GM23338 (cell line): ENCODE data around the gene SLC25A24. TPM values are rescaled to one million over a fixed set of nuclear protein-coding genes. Genes with fewer than 3 reads are reported as not detected.

Experiments used
- ATAC-seq: fragments of 200-7000 bp; cut with Tn5 transposase; 3 replicates; pipeline ENCODE4 v1.9.1; 2020
- DNase-seq: peaks from one replicate; pipeline ENCODE4 v3.0.0-alpha.2; 2015; ENCODE audit warnings: low spot score
- H2AFZ ChIP-seq: fragments of 200-600 bp; sonication (generic); 2 replicates; pipeline ENCODE4 v1.8.0; 2016; ENCODE audit warnings: antibody characterized with exemption, mild to moderate bottlenecking, moderate library complexity
- H3F3A ChIP-seq: fragments of 200-600 bp; sonication (generic); replicated peaks from 2 replicates; pipeline ENCODE4 v1.8.0; 2017; ENCODE audit warnings: antibody characterized with exemption, mixed run types, low read depth
- H3K27ac ChIP-seq: fragments of 200-600 bp; sonication (generic); 2 replicates; pipeline ENCODE4 v1.6.1; 2016; ENCODE audit warnings: low read depth
- H3K27me3 ChIP-seq: fragments of 200-600 bp; sonication (generic); 2 replicates; pipeline ENCODE4 v1.8.0; 2016; ENCODE audit warnings: mild to moderate bottlenecking, mixed run types, moderate library complexity; ENCODE audit not compliant: insufficient read depth
- H3K36me3 ChIP-seq: fragments of 200-600 bp; sonication (generic); 2 replicates; pipeline ENCODE4 v1.8.0; 2016; ENCODE audit warnings: mild to moderate bottlenecking; ENCODE audit not compliant: insufficient read depth
- H3K4me1 ChIP-seq: fragments of 200-600 bp; sonication (generic); 2 replicates; pipeline ENCODE4 v1.8.0; 2016; ENCODE audit warnings: mild to moderate bottlenecking, moderate library complexity; ENCODE audit not compliant: insufficient read depth
- H3K4me2 ChIP-seq: fragments of 200-600 bp; sonication (generic); 2 replicates; pipeline ENCODE4 v1.7.1; 2017; ENCODE audit warnings: mixed run types
- H3K4me3 ChIP-seq: fragments of 200-600 bp; sonication (generic); 2 replicates; pipeline ENCODE4 v1.6.1; 2016; ENCODE audit warnings: mixed run types
- H3K79me2 ChIP-seq: fragments of 200-600 bp; sonication (generic); replicated peaks from 2 replicates; pipeline ENCODE4 v1.8.0; 2017; ENCODE audit warnings: mild to moderate bottlenecking; ENCODE audit not compliant: insufficient read depth
- H3K9me2 ChIP-seq: fragments of 200-600 bp; sonication (generic); 2 replicates; pipeline ENCODE4 v1.8.0; 2017; ENCODE audit not compliant: insufficient read depth
- H4K20me1 ChIP-seq: fragments of 200-600 bp; sonication (generic); replicated peaks from 2 replicates; pipeline ENCODE4 v1.8.0; 2017; ENCODE audit warnings: mild to moderate bottlenecking; ENCODE audit not compliant: insufficient read depth
- H3K27ac Mint-ChIP-seq: 2 replicates; pipeline ENCODE4 v1.8.0; 2020; ENCODE audit warnings: inconsistent platforms, mild to moderate bottlenecking, moderate library complexity, mixed read lengths
- H3K27me3 Mint-ChIP-seq: 3 replicates; pipeline ENCODE4 v1.8.0; 2022; ENCODE audit warnings: low read depth, mild to moderate bottlenecking, moderate library complexity, mixed read lengths, inconsistent platforms; ENCODE audit not compliant: insufficient read depth, poor library complexity
- H3K36me3 Mint-ChIP-seq: 3 replicates; pipeline ENCODE4 v1.8.0; 2021; ENCODE audit warnings: low read depth, mild to moderate bottlenecking, inconsistent platforms, moderate library complexity, mixed read lengths
- H3K4me1 Mint-ChIP-seq: 3 replicates; pipeline ENCODE4 v1.8.0; 2020; ENCODE audit warnings: mild to moderate bottlenecking, inconsistent platforms, mixed read lengths
- H3K4me3 Mint-ChIP-seq: 3 replicates; pipeline ENCODE4 v1.8.0; 2021; ENCODE audit warnings: moderate library complexity, mild to moderate bottlenecking, inconsistent platforms, mixed read lengths
- H3K9me3 Mint-ChIP-seq: 3 replicates; pipeline ENCODE4 v1.8.0; 2020; ENCODE audit warnings: moderate library complexity, mild to moderate bottlenecking, inconsistent platforms, mixed read lengths
- CREB1 ChIP-seq: fragments of 250-450 bp; sonication (Bioruptor Pico); IDR thresholded peaks from 2 replicates; pipeline ENCODE4 v1.5.0; 2020; ENCODE audit warnings: low read depth, mild to moderate bottlenecking, moderate library complexity
- EZH2phosphoT487 ChIP-seq: fragments of 200-600 bp; sonication (generic); IDR thresholded peaks from one replicate; pipeline ENCODE4 v1.8.1; 2018; ENCODE audit warnings: antibody characterized with exemption; ENCODE audit not compliant: unreplicated experiment
- JUNB ChIP-seq: IDR thresholded peaks from one replicate; pipeline ENCODE4 v1.6.1; 2016; ENCODE audit warnings: antibody characterized with exemption; ENCODE audit not compliant: unreplicated experiment
- POLR2AphosphoS5 ChIP-seq: IDR thresholded peaks from 2 replicates; pipeline ENCODE4 v1.6.1; 2016; ENCODE audit warnings: antibody characterized with exemption, low read depth
- ZNF114 ChIP-seq: fragments of 250-450 bp; sonication (Bioruptor Pico); IDR thresholded peaks from 2 replicates; pipeline ENCODE4 v1.5.0; 2020; ENCODE audit warnings: mild to moderate bottlenecking, moderate library complexity
- ZNF331 ChIP-seq: fragments of 250-450 bp; sonication (Bioruptor Pico); IDR thresholded peaks from 2 replicates; pipeline ENCODE4 v1.5.0; 2020; ENCODE audit warnings: low read depth, mild to moderate bottlenecking, moderate library complexity
- polyA plus RNA-seq: library from polyadenylated mRNA; unstranded; fragments of >200 nt; fragmentation: Nextera tagmentation; extraction: Ambion mirVana; gene quantifications from 2 replicates; pipeline ENCODE4 v1.2.1, GENCODE V29; 2016
- total RNA-seq: library from RNA; depleted of rRNA; stranded (reverse); fragments of >200 nt; shearing (Covaris generic); gene quantifications from 2 replicates; pipeline ENCODE4 v1.2.3, GENCODE V29; 2014
- TF ChIP-seq, protein P1 (sequence below): IDR thresholded peaks from one replicate; pipeline ENCODE4 v1.6.1; 2018; ENCODE audit warnings: antibody characterized with exemption; ENCODE audit not compliant: unreplicated experiment
- TF ChIP-seq, protein P2 (sequence below), 2 experiments: fragments of 200-600 bp in 1 of 2; sonication (generic) in 1 of 2; conservative IDR thresholded peaks; 2 replicates each; pipeline versions ENCODE4 v1.5.1 to v1.6.1; 2016 to 2017; ENCODE audit warnings: antibody characterized with exemption in 2 of 2, low read depth in 2 of 2, mild to moderate bottlenecking in 2 of 2, moderate library complexity in 1 of 2
- TF ChIP-seq, protein P3 (sequence below): IDR thresholded peaks from 2 replicates; pipeline ENCODE4 v1.6.1; 2016; ENCODE audit warnings: antibody characterized with exemption
- TF ChIP-seq, protein P4 (sequence below): fragments of 250-450 bp; sonication (Bioruptor Pico); IDR thresholded peaks from 2 replicates; pipeline ENCODE4 v1.5.0; 2020; ENCODE audit warnings: mild to moderate bottlenecking, moderate library complexity

The SLC25A24 gene
- total and polyA plus RNA-seq, 2 experiments from 2014 or later = 17.4 to 46.0 TPM

DNA sequence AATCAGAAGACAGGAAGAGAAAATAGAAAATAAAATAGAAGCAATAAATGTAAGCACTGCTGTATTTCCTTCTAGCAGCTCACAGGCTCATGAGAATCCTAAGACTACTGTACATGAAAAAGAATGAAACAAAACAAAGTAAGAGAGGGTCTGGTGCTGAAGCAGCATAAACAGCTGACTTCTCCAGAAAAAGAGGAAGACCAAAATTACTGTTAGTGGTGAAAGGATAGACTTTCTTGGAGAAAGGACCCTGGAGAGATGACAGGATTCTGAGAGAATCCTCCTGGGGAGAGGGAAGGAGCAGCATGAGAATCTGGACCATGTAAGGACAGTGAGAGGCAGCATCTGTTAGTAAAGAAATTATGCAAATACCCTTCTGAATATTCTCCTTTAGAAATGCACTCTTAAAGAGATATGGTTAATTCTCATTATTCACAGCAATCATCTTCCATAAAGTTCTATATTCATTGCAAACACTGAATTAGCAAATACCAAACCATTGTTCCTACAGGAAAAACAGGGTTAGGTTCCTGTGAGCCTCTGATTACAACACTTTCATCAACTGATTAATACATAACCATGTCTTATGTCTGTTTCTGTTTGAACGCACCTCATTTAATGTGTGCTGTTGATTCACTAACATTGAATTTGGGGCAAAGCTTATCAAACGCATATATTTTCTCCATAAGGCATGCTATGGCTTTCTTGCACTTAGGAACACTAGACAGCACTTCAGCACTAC is 17.0 kb downstream of the SLC25A24 start:
- Histone ChIP-seq H3K79me2 (peaks cover 34% of the 10 kb centered on the region), H3F3A (no peaks in the 10 kb centered on the region)

More for the DNA sequence above, 17.0 kb downstream of the SLC25A24 start:
- Histone ChIP-seq H3K27ac (no peak overlapping the region), H4K20me1 (no peaks in the 10 kb centered on the region), H3K4me1 (no peaks in the 10 kb centered on the region), H3K4me3 (no peak overlapping the region), H3K9me2 (no peaks in the 10 kb centered on the region), H3K4me2 (no peak overlapping the region), H3K36me3 (peaks cover 7% of the 10 kb centered on the region; the same call in 1 of the 2 replicates), H3K27me3 (no peaks in the 10 kb centered on the region), H2AFZ (no peak overlapping the region)
- DNase-seq (no peak), ATAC-seq (no peak)
- no peak for TF ChIP-seq ZNF114 (CRISPR knock-in tag)
- TF ChIP-seq ZNF331 (CRISPR knock-in tag) = no peak
- TF ChIP-seq, protein P1, sequence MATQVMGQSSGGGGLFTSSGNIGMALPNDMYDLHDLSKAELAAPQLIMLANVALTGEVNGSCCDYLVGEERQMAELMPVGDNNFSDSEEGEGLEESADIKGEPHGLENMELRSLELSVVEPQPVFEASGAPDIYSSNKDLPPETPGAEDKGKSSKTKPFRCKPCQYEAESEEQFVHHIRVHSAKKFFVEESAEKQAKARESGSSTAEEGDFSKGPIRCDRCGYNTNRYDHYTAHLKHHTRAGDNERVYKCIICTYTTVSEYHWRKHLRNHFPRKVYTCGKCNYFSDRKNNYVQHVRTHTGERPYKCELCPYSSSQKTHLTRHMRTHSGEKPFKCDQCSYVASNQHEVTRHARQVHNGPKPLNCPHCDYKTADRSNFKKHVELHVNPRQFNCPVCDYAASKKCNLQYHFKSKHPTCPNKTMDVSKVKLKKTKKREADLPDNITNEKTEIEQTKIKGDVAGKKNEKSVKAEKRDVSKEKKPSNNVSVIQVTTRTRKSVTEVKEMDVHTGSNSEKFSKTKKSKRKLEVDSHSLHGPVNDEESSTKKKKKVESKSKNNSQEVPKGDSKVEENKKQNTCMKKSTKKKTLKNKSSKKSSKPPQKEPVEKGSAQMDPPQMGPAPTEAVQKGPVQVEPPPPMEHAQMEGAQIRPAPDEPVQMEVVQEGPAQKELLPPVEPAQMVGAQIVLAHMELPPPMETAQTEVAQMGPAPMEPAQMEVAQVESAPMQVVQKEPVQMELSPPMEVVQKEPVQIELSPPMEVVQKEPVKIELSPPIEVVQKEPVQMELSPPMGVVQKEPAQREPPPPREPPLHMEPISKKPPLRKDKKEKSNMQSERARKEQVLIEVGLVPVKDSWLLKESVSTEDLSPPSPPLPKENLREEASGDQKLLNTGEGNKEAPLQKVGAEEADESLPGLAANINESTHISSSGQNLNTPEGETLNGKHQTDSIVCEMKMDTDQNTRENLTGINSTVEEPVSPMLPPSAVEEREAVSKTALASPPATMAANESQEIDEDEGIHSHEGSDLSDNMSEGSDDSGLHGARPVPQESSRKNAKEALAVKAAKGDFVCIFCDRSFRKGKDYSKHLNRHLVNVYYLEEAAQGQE = no peak
- TF ChIP-seq, protein P2, sequence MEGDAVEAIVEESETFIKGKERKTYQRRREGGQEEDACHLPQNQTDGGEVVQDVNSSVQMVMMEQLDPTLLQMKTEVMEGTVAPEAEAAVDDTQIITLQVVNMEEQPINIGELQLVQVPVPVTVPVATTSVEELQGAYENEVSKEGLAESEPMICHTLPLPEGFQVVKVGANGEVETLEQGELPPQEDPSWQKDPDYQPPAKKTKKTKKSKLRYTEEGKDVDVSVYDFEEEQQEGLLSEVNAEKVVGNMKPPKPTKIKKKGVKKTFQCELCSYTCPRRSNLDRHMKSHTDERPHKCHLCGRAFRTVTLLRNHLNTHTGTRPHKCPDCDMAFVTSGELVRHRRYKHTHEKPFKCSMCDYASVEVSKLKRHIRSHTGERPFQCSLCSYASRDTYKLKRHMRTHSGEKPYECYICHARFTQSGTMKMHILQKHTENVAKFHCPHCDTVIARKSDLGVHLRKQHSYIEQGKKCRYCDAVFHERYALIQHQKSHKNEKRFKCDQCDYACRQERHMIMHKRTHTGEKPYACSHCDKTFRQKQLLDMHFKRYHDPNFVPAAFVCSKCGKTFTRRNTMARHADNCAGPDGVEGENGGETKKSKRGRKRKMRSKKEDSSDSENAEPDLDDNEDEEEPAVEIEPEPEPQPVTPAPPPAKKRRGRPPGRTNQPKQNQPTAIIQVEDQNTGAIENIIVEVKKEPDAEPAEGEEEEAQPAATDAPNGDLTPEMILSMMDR (conservative IDR thresholded peaks at IDR 0.05; ENCODE audit: low read depth in 2 of 2) = no peak
- no peak for TF ChIP-seq CREB1 (CRISPR knock-in tag)
- TF ChIP-seq, protein P3, sequence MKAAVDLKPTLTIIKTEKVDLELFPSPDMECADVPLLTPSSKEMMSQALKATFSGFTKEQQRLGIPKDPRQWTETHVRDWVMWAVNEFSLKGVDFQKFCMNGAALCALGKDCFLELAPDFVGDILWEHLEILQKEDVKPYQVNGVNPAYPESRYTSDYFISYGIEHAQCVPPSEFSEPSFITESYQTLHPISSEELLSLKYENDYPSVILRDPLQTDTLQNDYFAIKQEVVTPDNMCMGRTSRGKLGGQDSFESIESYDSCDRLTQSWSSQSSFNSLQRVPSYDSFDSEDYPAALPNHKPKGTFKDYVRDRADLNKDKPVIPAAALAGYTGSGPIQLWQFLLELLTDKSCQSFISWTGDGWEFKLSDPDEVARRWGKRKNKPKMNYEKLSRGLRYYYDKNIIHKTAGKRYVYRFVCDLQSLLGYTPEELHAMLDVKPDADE = no peak
- TF ChIP-seq POLR2AphosphoS5 = no peak
- no peak for TF ChIP-seq JUNB
- TF ChIP-seq EZH2phosphoT487 = no peak
- TF ChIP-seq, protein P4, sequence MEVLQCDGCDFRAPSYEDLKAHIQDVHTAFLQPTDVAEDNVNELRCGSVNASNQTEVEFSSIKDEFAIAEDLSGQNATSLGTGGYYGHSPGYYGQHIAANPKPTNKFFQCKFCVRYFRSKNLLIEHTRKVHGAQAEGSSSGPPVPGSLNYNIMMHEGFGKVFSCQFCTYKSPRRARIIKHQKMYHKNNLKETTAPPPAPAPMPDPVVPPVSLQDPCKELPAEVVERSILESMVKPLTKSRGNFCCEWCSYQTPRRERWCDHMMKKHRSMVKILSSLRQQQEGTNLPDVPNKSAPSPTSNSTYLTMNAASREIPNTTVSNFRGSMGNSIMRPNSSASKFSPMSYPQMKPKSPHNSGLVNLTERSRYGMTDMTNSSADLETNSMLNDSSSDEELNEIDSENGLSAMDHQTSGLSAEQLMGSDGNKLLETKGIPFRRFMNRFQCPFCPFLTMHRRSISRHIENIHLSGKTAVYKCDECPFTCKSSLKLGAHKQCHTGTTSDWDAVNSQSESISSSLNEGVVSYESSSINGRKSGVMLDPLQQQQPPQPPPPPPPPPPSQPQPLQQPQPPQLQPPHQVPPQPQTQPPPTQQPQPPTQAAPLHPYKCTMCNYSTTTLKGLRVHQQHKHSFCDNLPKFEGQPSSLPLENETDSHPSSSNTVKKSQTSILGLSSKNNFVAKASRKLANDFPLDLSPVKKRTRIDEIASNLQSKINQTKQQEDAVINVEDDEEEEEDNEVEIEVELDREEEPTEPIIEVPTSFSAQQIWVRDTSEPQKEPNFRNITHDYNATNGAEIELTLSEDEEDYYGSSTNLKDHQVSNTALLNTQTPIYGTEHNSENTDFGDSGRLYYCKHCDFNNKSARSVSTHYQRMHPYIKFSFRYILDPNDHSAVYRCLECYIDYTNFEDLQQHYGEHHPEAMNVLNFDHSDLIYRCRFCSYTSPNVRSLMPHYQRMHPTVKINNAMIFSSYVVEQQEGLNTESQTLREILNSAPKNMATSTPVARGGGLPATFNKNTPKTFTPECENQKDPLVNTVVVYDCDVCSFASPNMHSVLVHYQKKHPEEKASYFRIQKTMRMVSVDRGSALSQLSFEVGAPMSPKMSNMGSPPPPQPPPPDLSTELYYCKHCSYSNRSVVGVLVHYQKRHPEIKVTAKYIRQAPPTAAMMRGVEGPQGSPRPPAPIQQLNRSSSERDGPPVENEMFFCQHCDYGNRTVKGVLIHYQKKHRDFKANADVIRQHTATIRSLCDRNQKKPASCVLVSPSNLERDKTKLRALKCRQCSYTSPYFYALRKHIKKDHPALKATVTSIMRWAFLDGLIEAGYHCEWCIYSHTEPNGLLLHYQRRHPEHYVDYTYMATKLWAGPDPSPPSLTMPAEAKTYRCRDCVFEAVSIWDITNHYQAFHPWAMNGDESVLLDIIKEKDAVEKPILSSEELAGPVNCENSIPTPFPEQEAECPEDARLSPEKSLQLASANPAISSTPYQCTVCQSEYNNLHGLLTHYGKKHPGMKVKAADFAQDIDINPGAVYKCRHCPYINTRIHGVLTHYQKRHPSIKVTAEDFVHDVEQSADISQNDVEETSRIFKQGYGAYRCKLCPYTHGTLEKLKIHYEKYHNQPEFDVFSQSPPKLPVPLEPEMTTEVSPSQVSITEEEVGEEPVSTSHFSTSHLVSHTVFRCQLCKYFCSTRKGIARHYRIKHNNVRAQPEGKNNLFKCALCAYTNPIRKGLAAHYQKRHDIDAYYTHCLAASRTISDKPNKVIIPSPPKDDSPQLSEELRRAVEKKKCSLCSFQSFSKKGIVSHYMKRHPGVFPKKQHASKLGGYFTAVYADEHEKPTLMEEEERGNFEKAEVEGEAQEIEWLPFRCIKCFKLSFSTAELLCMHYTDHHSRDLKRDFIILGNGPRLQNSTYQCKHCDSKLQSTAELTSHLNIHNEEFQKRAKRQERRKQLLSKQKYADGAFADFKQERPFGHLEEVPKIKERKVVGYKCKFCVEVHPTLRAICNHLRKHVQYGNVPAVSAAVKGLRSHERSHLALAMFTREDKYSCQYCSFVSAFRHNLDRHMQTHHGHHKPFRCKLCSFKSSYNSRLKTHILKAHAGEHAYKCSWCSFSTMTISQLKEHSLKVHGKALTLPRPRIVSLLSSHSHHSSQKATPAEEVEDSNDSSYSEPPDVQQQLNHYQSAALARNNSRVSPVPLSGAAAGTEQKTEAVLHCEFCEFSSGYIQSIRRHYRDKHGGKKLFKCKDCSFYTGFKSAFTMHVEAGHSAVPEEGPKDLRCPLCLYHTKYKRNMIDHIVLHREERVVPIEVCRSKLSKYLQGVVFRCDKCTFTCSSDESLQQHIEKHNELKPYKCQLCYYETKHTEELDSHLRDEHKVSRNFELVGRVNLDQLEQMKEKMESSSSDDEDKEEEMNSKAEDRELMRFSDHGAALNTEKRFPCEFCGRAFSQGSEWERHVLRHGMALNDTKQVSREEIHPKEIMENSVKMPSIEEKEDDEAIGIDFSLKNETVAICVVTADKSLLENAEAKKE (CRISPR knock-in tag) = no peak
- H3K4me1 Mint-ChIP-seq = no peaks in the 10 kb centered on the region
- peaks cover 66% of the 10 kb centered on the region for H3K36me3 Mint-ChIP-seq
- peaks cover 2% of the 10 kb centered on the region; the same call in 1 of the 3 replicates for H3K9me3 Mint-ChIP-seq
- H3K4me3 Mint-ChIP-seq = no peak overlapping the region
- H3K27ac Mint-ChIP-seq = no peak overlapping the region
- peaks cover 2% of the 10 kb centered on the region for H3K27me3 Mint-ChIP-seq
